GM23338 (cell line): ENCODE results near the gene UBXN10.

Experiments
- CREB1 ChIP-seq: fragments of 250-450 bp; sonication (Bioruptor Pico); IDR thresholded peaks from 2 replicates; pipeline ENCODE4 v1.5.0; 2020; ENCODE audit warnings: low read depth, mild to moderate bottlenecking, moderate library complexity
- CTCF ChIP-seq, 2 experiments: fragments of 200-600 bp in 1 of 2; sonication (generic) in 1 of 2; conservative IDR thresholded peaks; 2 replicates each; pipeline versions ENCODE4 v1.5.1 to v1.6.1; 2016 to 2017; ENCODE audit warnings: antibody characterized with exemption in 2 of 2, low read depth in 2 of 2, mild to moderate bottlenecking in 2 of 2, moderate library complexity in 1 of 2
- ETS1 ChIP-seq: IDR thresholded peaks from 2 replicates; pipeline ENCODE4 v1.6.1; 2016; ENCODE audit warnings: antibody characterized with exemption
- EZH2 ChIP-seq: fragments of 200-600 bp; sonication (generic); IDR thresholded peaks from one replicate; pipeline ENCODE4 v1.8.0; 2017; ENCODE audit warnings: antibody characterized with exemption, mild to moderate bottlenecking, low read depth; ENCODE audit not compliant: unreplicated experiment
- EZH2phosphoT487 ChIP-seq: fragments of 200-600 bp; sonication (generic); IDR thresholded peaks from one replicate; pipeline ENCODE4 v1.8.1; 2018; ENCODE audit warnings: antibody characterized with exemption; ENCODE audit not compliant: unreplicated experiment
- NANOG ChIP-seq: IDR thresholded peaks from 2 replicates; pipeline ENCODE4 v1.6.1; 2016; ENCODE audit warnings: antibody characterized with exemption, borderline replicate concordance
- POLR2AphosphoS5 ChIP-seq: IDR thresholded peaks from 2 replicates; pipeline ENCODE4 v1.6.1; 2016; ENCODE audit warnings: antibody characterized with exemption, low read depth
- STAT1 ChIP-seq: IDR thresholded peaks from one replicate; pipeline ENCODE4 v1.6.1; 2016; ENCODE audit warnings: antibody characterized with exemption; ENCODE audit not compliant: unreplicated experiment
- ZNF331 ChIP-seq: fragments of 250-450 bp; sonication (Bioruptor Pico); IDR thresholded peaks from 2 replicates; pipeline ENCODE4 v1.5.0; 2020; ENCODE audit warnings: low read depth, mild to moderate bottlenecking, moderate library complexity
- TF ChIP-seq, protein P1 (sequence below): IDR thresholded peaks from one replicate; pipeline ENCODE4 v1.6.1; 2018; ENCODE audit warnings: antibody characterized with exemption; ENCODE audit not compliant: unreplicated experiment

GRCh38 chr1:20202166-20202565 lies 16.3 kb downstream of the UBXN10 start:
- TF ChIP-seq EZH2 (no peak), CTCF (conservative IDR thresholded peaks at IDR 0.05; ENCODE audit: low read depth in 2 of 2) (no peak), EZH2phosphoT487 (no peak), NANOG (no peak), POLR2AphosphoS5 (no peak), CREB1 (CRISPR knock-in tag) (no peak), STAT1 (no peak), ZNF331 (CRISPR knock-in tag) (no peak), ETS1 (no peak)
- TF ChIP-seq, protein P1, sequence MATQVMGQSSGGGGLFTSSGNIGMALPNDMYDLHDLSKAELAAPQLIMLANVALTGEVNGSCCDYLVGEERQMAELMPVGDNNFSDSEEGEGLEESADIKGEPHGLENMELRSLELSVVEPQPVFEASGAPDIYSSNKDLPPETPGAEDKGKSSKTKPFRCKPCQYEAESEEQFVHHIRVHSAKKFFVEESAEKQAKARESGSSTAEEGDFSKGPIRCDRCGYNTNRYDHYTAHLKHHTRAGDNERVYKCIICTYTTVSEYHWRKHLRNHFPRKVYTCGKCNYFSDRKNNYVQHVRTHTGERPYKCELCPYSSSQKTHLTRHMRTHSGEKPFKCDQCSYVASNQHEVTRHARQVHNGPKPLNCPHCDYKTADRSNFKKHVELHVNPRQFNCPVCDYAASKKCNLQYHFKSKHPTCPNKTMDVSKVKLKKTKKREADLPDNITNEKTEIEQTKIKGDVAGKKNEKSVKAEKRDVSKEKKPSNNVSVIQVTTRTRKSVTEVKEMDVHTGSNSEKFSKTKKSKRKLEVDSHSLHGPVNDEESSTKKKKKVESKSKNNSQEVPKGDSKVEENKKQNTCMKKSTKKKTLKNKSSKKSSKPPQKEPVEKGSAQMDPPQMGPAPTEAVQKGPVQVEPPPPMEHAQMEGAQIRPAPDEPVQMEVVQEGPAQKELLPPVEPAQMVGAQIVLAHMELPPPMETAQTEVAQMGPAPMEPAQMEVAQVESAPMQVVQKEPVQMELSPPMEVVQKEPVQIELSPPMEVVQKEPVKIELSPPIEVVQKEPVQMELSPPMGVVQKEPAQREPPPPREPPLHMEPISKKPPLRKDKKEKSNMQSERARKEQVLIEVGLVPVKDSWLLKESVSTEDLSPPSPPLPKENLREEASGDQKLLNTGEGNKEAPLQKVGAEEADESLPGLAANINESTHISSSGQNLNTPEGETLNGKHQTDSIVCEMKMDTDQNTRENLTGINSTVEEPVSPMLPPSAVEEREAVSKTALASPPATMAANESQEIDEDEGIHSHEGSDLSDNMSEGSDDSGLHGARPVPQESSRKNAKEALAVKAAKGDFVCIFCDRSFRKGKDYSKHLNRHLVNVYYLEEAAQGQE = no peak
